Small intestine (tissue), 7 donors: ENCODE data around the gene SNAP25. TPM values are rescaled to one million over a fixed set of nuclear protein-coding genes. Genes with fewer than 3 reads are reported as not detected.

Experiments used
- DNase-seq, 2 donors: peaks; one replicate each; pipeline versions ENCODE4 v3.0.0 to v3.0.0-alpha.2; 2013
- FAIRE-seq: peaks from 2 replicates; lab custom pipeline; 2012; peaks lifted over from hg19 to GRCh38; lab: Jason Lieb, UNC
- H3K27ac ChIP-seq, 3 donors: one replicate each; pipeline ENCODE4 v1.5.1; 2013; ENCODE audit warnings: low read length in 2 of 3, mild to moderate bottlenecking in 2 of 3, control low read depth in 1 of 3, inconsistent platforms in 1 of 3, low read depth in 1 of 3, moderate library complexity in 1 of 3
- H3K27me3 ChIP-seq, 3 donors: one replicate each; pipeline ENCODE4 v1.6.1; 2013; ENCODE audit warnings: low read length in 3 of 3, inconsistent platforms in 1 of 3; ENCODE audit not compliant: control insufficient read depth in 3 of 3, insufficient read depth in 3 of 3
- H3K36me3 ChIP-seq, 3 donors: one replicate each; pipeline ENCODE4 v1.6.1; 2013; ENCODE audit warnings: low read length in 3 of 3, inconsistent platforms in 1 of 3, low read depth in 1 of 3, mild to moderate bottlenecking in 1 of 3, moderate library complexity in 1 of 3; ENCODE audit not compliant: control insufficient read depth in 3 of 3, insufficient read depth in 2 of 3
- H3K4me1 ChIP-seq, 3 donors: one replicate each; pipeline ENCODE4 v1.6.1; 2013; ENCODE audit warnings: low read length in 2 of 3, inconsistent platforms in 1 of 3, low read depth in 1 of 3, mild to moderate bottlenecking in 1 of 3, moderate library complexity in 1 of 3; ENCODE audit not compliant: control insufficient read depth in 3 of 3, insufficient read depth in 2 of 3
- H3K4me3 ChIP-seq, 3 donors: one replicate each; pipeline ENCODE4 v1.5.1; 2013; ENCODE audit warnings: low read length in 3 of 3, control low read depth in 1 of 3, inconsistent platforms in 1 of 3, low read depth in 1 of 3, mild to moderate bottlenecking in 1 of 3, moderate library complexity in 1 of 3
- H3K9me3 ChIP-seq, 2 donors: one replicate each; pipeline ENCODE4 v1.6.1; 2013; ENCODE audit warnings: low read depth in 1 of 2, low read length in 1 of 2; ENCODE audit not compliant: control insufficient read depth in 2 of 2, insufficient read depth in 1 of 2
- WGBS, 3 donors: extraction: QIAGEN DNeasy Blood & Tissue Kit; methylation state at CpG; one replicate each; pipeline ENCODE4 v1.1.7; 2013; 5-methylcytosine and 5-hydroxymethylcytosine counted together
- polyA plus RNA-seq, 4 donors: library from polyadenylated mRNA; stranded (reverse) in 3 of 4; unstranded in 1 of 4; fragments of 200-250 nt in 3 of 4; fragments of 120-200 nt in 1 of 4; gene quantifications; one replicate each; pipeline versions ENCODE4 v1.2.1 to v1.2.3, GENCODE V29; 2013
- donor health status: healthy with polysubstance abuse.
- donor health status: control.
- donor health status: control.
- donor health status: Bipolar disorder and iron deficiency.
- donor health status: healthy.

SNAP25 gene
- polyA plus RNA-seq, 4 donors, result 2.0 to 10.7 (median 2.8) TPM

DNA sequence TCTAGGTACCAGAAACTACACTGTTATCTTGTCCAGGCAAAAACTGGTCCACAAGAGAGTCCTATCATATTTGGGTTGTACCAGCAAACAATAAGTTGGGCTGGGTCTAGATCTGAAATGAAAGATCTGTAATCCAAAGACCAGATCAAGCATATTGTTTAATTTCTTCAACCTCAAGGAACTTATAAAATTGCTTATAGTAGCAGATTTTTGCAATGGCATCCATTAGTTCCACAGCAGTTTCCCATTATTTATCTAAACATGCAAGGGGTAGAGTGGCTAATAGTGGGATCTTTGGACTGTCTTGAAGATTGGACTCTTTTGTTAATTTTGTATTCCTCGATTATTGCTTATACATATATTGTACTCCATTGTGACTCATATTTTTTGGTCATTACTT lies 40.5 kb upstream of the SNAP25 start:
- H3K27ac ChIP-seq, result no peak overlapping the region
- DNase-seq (no peak), FAIRE-seq (no peak)
- WGBS, 3 donors, result 83 to 86% (median 84%) methylated on average over 1 of the region's 1 CpG
- no peak overlapping the region for H3K4me3 ChIP-seq
- H3K36me3 ChIP-seq, result no peaks in the 10 kb centered on the region
- H3K27me3 ChIP-seq, result peaks cover 0 to 4% (median 0%) of the 10 kb centered on the region in 3 donors
- H3K4me1 ChIP-seq, result no peaks in the 10 kb centered on the region
- no peaks in the 10 kb centered on the region for H3K9me3 ChIP-seq

DNA sequence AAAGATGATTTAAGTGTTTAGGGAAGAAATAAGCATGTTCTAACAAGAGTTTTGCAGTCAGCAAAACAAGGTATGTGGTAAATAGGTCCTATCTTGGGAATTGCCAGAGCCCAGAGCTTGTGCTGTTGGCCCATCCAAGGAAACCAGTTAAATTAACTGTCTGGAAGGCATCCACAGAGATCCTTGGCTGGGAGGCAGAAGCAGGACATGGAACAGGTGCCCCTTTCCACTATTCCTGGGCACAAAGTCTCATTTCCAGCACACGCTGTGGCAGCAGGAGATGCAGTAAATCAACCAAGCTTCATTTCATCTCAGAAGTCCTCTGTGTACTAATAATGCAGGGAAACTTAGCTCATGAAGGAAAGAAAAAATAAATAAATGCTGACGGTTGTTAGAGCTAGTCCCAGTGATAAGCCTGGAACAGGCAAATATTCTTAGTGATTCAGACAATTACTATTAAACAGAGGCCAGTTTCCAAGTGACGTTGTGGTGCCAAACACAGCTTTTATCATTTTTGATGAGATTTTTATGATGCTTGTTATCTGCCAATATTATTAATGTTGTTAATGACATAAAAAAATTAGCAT lies 39.8 kb upstream of the SNAP25 start:
- no peaks in the 10 kb centered on the region for H3K9me3 ChIP-seq
- no peak overlapping the region for H3K27ac ChIP-seq
- no peaks in the 10 kb centered on the region for H3K4me1 ChIP-seq
- WGBS, 3 donors, result 9 to 52% (median 31%) methylated on average over 3 of the region's 3 CpGs
- DNase-seq (peak in 1 of 2 donors; percentile 32), FAIRE-seq (no peak)
- H3K4me3 ChIP-seq, result no peak overlapping the region
- H3K36me3 ChIP-seq, result no peaks in the 10 kb centered on the region
- H3K27me3 ChIP-seq, result no peaks in the 10 kb centered on the region

DNA sequence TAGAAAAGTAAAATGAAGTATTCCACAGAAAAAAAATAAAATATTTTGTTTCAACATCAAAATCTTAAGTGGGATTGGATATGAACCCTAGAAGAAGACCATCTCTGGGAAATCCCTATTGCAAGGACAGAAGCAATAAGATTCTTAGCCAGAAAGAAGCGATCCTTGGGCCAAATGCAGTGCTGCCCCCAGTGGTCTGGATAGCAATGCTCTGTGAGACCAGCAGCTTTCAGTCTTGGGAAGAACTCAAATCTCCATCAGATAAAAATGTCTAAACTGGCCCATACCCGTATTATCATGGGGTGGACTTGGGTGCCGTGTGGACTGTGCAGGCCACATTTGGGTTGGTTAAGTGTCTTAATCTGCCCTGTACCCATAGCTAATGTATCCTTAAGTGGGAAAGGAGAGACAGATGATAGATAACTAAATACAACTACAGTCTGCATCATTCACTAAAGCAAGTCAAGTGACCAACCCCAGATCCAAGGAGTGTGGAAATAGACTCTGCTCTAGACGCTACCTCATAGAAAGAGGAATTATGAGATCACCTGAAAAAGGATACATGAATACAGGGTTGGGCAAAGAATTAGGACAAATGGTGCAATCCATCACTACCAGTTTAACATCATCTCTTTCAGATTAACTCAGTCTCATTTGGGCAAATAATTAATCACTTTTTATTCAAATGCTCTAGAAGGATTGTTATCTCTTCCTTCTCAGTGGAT lies 38.9 kb upstream of the SNAP25 start:
- 81 to 84% (median 83%) methylated on average over 4 of the region's 4 CpGs for WGBS, 3 donors
- Histone ChIP-seq H3K9me3 (no peaks in the 10 kb centered on the region), H3K36me3 (no peaks in the 10 kb centered on the region), H3K4me3 (no peak overlapping the region), H3K4me1 (no peaks in the 10 kb centered on the region), H3K27me3 (no peaks in the 10 kb centered on the region), H3K27ac (no peak overlapping the region)
- FAIRE-seq (no peak), DNase-seq (no peak)

GRCh38 chr20:10180651-10181235 lies 37.9 kb upstream of the SNAP25 start:
- DNase-seq (no peak), FAIRE-seq (no peak)

GRCh38 chr20:10185741-10186558 lies 32.7 kb upstream of the SNAP25 start:
- Histone ChIP-seq H3K4me3 (no peak overlapping the region), H3K9me3 (peaks cover 0 to 5% of the 10 kb centered on the region in 2 donors), H3K4me1 (no peaks in the 10 kb centered on the region), H3K36me3 (no peaks in the 10 kb centered on the region), H3K27me3 (no peaks in the 10 kb centered on the region), H3K27ac (no peak overlapping the region)
- FAIRE-seq, result no peak
- 79 to 92% (median 91%) methylated on average over 3 of the region's 3 CpGs for WGBS, 3 donors
- peak in 1 of 2 donors; percentile 14 for DNase-seq

More at GRCh38 chr20:10180651-10181235, 37.9 kb upstream of the SNAP25 start:
- H3K9me3 ChIP-seq, result peaks cover 0 to 2% of the 10 kb centered on the region in 2 donors
- no peak overlapping the region for H3K4me3 ChIP-seq
- no peak overlapping the region for H3K27ac ChIP-seq
- H3K4me1 ChIP-seq, result no peaks in the 10 kb centered on the region
- 62 to 80% (median 70%) methylated on average over 2 of the region's 2 CpGs for WGBS, 3 donors
- no peaks in the 10 kb centered on the region for H3K36me3 ChIP-seq
- H3K27me3 ChIP-seq, result no peaks in the 10 kb centered on the region

GRCh38 chr20:10190456-10190855 lies 28.2 kb upstream of the SNAP25 start:
- no peak for DNase-seq
- no peak for FAIRE-seq
- Histone ChIP-seq H3K27ac (no peak overlapping the region), H3K36me3 (no peaks in the 10 kb centered on the region), H3K27me3 (no peaks in the 10 kb centered on the region), H3K4me1 (no peaks in the 10 kb centered on the region), H3K9me3 (peaks cover 0 to 5% of the 10 kb centered on the region in 2 donors), H3K4me3 (no peak overlapping the region)
- WGBS, 3 donors, result 83 to 88% (median 88%) methylated on average over 3 of the region's 3 CpGs

GRCh38 chr20:10192171-10192570 lies 26.5 kb upstream of the SNAP25 start:
- Histone ChIP-seq H3K27me3 (no peaks in the 10 kb centered on the region), H3K36me3 (no peaks in the 10 kb centered on the region), H3K4me3 (no peak overlapping the region), H3K4me1 (no peaks in the 10 kb centered on the region), H3K27ac (no peak overlapping the region), H3K9me3 (no peaks in the 10 kb centered on the region)
- WGBS, 3 donors, result 9 to 33% (median 28%) methylated on average over 1 of the region's 1 CpG
- no peak for FAIRE-seq
- DNase-seq, result no peak

- no peak for FAIRE-seq
- WGBS, 3 donors, result 85 to 86% (median 86%) methylated on average over 2 of the region's 2 CpGs
- Histone ChIP-seq H3K9me3 (no peaks in the 10 kb centered on the region), H3K4me3 (no peak overlapping the region), H3K36me3 (no peaks in the 10 kb centered on the region), H3K27me3 (no peaks in the 10 kb centered on the region), H3K4me1 (no peaks in the 10 kb centered on the region), H3K27ac (no peak overlapping the region)
- no peak for DNase-seq
These were observed 24.5 kb upstream of the SNAP25 start for GRCh38 chr20:10194166-10194565.
